ENCODE measurements around the gene IL26.

IL26 gene

DNA sequence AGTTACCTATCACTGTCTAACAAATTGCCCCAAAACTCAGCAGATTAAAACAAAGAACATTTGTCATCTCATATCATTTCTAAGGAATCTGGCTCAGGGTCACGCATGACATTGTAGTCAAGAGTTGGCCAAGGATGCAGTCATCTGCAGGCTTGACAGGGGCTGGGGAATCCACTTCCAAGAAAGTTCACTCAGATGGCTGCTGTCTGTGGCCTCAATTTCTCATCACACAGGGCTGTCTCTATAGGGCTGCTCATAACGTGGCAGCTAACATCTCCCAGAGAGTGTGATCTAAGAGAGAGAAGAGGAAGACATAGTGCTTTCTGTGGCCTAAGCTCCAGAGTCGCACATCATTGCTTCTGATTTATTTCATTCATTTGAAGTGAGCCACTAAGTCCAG is 44.7 kb upstream of the IL26 start:
- H3K4me3 ChIP-seq (ENCODE audit: low read length), result no peak overlapping the region
- no peaks in the 10 kb centered on the region for H3F3A ChIP-seq (ENCODE audit: control insufficient read depth, insufficient read depth)
- H3K9me3 ChIP-seq (ENCODE audit: control insufficient read depth, insufficient read depth, low read length), result no peaks in the 10 kb centered on the region
- H3K4me2 ChIP-seq (ENCODE audit: low read length), result no peak overlapping the region
- no peaks in the 10 kb centered on the region for H3K9me2 ChIP-seq (replicated peaks; ENCODE audit: control insufficient read depth, low read length)
- no peaks in the 10 kb centered on the region for H3K4me1 ChIP-seq (ENCODE audit: control insufficient read depth, low read length)
- 0 out of 2 replicates have a peak, but pooled peaks cover 4% of the 10 kb centered on the region for H3K27me3 ChIP-seq (ENCODE audit: control insufficient read depth, low read length)
- no peak overlapping the region for H3K27ac ChIP-seq (ENCODE audit: low read depth, low read length)
- H3K79me2 ChIP-seq (ENCODE audit: control insufficient read depth, low read length), result no peaks in the 10 kb centered on the region
- no peaks in the 10 kb centered on the region for H4K20me1 ChIP-seq (ENCODE audit: control insufficient read depth, insufficient read depth, low read depth, low read length)
- TF ChIP-seq EZH2phosphoT487 (IDR thresholded peaks at IDR 0.05; ENCODE audit: borderline replicate concordance, low read length) (no peak), CTCF (IDR thresholded peaks at IDR 0.05; ENCODE audit: low read depth, low read length, poor library complexity, severe bottlenecking) (no peak)
- no peaks in the 10 kb centered on the region for H3K36me3 ChIP-seq (ENCODE audit: control insufficient read depth, low read length)

- Histone ChIP-seq H3F3A (ENCODE audit: control insufficient read depth, insufficient read depth) (no peaks in the 10 kb centered on the region), H3K79me2 (ENCODE audit: control insufficient read depth, low read length) (no peaks in the 10 kb centered on the region), H4K20me1 (ENCODE audit: control insufficient read depth, insufficient read depth, low read depth, low read length) (no peaks in the 10 kb centered on the region), H3K9me2 (replicated peaks; ENCODE audit: control insufficient read depth, low read length) (no peaks in the 10 kb centered on the region), H3K9me3 (ENCODE audit: control insufficient read depth, insufficient read depth, low read length) (no peaks in the 10 kb centered on the region), H3K36me3 (ENCODE audit: control insufficient read depth, low read length) (no peaks in the 10 kb centered on the region), H3K4me3 (ENCODE audit: low read length) (no peak overlapping the region), H3K27me3 (ENCODE audit: control insufficient read depth, low read length) (0 out of 2 replicates have a peak, but pooled peaks cover 4% of the 10 kb centered on the region), H3K4me1 (ENCODE audit: control insufficient read depth, low read length) (no peaks in the 10 kb centered on the region), H3K4me2 (ENCODE audit: low read length) (no peak overlapping the region), H3K27ac (ENCODE audit: low read depth, low read length) (no peak overlapping the region)
- TF ChIP-seq CTCF (IDR thresholded peaks at IDR 0.05; ENCODE audit: low read depth, low read length, poor library complexity, severe bottlenecking), result no peak
- TF ChIP-seq EZH2phosphoT487 (IDR thresholded peaks at IDR 0.05; ENCODE audit: borderline replicate concordance, low read length), result no peak
These were observed 44.2 kb upstream of the IL26 start for GRCh38 chr12:68269779-68270178.

DNA sequence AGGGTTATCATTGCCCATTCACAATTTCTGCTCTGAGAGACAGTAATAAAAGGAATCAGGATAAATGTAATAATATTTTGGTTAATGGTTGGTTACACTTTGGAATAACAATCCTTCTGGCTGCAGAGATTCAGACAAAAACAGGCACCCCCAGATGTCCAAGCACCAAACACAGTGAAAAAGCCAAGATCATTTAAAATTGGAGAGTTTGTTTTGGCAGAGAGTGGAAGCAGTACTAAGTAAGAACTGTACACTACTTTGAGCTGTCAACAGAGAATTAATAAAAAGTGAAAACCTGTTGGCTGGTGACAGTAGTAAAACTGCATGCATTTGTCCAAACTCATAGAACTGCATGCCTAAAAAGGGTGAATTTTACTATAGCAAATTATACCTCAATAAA is 43.4 kb upstream of the IL26 start:
- no peaks in the 10 kb centered on the region for H3K4me1 ChIP-seq (ENCODE audit: control insufficient read depth, low read length)
- H3K4me3 ChIP-seq (ENCODE audit: low read length), result no peak overlapping the region
- 0 out of 2 replicates have a peak, but pooled peaks cover 4% of the 10 kb centered on the region for H3K27me3 ChIP-seq (ENCODE audit: control insufficient read depth, low read length)
- H3K79me2 ChIP-seq (ENCODE audit: control insufficient read depth, low read length), result no peaks in the 10 kb centered on the region
- no peaks in the 10 kb centered on the region for H3K36me3 ChIP-seq (ENCODE audit: control insufficient read depth, low read length)
- H3F3A ChIP-seq (ENCODE audit: control insufficient read depth, insufficient read depth), result no peaks in the 10 kb centered on the region
- no peaks in the 10 kb centered on the region for H4K20me1 ChIP-seq (ENCODE audit: control insufficient read depth, insufficient read depth, low read depth, low read length)
- no peak overlapping the region for H3K27ac ChIP-seq (ENCODE audit: low read depth, low read length)
- TF ChIP-seq EZH2phosphoT487 (IDR thresholded peaks at IDR 0.05; ENCODE audit: borderline replicate concordance, low read length) (no peak), CTCF (IDR thresholded peaks at IDR 0.05; ENCODE audit: low read depth, low read length, poor library complexity, severe bottlenecking) (no peak)
- no peaks in the 10 kb centered on the region for H3K9me3 ChIP-seq (ENCODE audit: control insufficient read depth, insufficient read depth, low read length)
- no peak overlapping the region for H3K4me2 ChIP-seq (ENCODE audit: low read length)
- no peaks in the 10 kb centered on the region for H3K9me2 ChIP-seq (replicated peaks; ENCODE audit: control insufficient read depth, low read length)
